ENCODE results near the gene SRD5A3.

The SRD5A3 gene

GRCh38 chr4:55345980-55346850 lies at the start of gene SRD5A3:
Gene SRD5A3, plus strand, starts transcription at chr4:55346242. Its CDS starts 95 bp downstream, at chr4:55346337.
- peak; percentile 21 to 29 for DNase-seq (ENCODE audit: low read depth in 2 of 2)

GRCh38 chr4:55297346-55297745 lies 48.7 kb upstream of the SRD5A3 start:
- DNase-seq (ENCODE audit: low read depth in 2 of 2): no peak

GRCh38 chr4:55303760-55304165 lies 42.3 kb upstream of the SRD5A3 start:
- no peak for DNase-seq (ENCODE audit: low read depth in 2 of 2)

GRCh38 chr4:55304303-55304702 lies 41.7 kb upstream of the SRD5A3 start:
- no peak for DNase-seq (ENCODE audit: low read depth in 2 of 2)

- no peak for DNase-seq (ENCODE audit: low read depth in 2 of 2)
These were observed 38.0 kb upstream of the SRD5A3 start for GRCh38 chr4:55308071-55308470.

- DNase-seq (ENCODE audit: low read depth in 2 of 2): no peak
These were observed 34.1 kb upstream of the SRD5A3 start for GRCh38 chr4:55311792-55312488.

- no peak for DNase-seq (ENCODE audit: low read depth in 2 of 2)
These were observed 33.4 kb upstream of the SRD5A3 start for GRCh38 chr4:55312489-55313101.

- no peak for DNase-seq (ENCODE audit: low read depth in 2 of 2)
These were observed 31.8 kb upstream of the SRD5A3 start for GRCh38 chr4:55314141-55314820.

- DNase-seq (ENCODE audit: low read depth in 2 of 2): no peak
These were observed 27.6 kb upstream of the SRD5A3 start for GRCh38 chr4:55318175-55319129.

GRCh38 chr4:55321707-55322264 lies 24.3 kb upstream of the SRD5A3 start:
- peak in 1 of 2 experiments; percentile 41 for DNase-seq (ENCODE audit: low read depth in 2 of 2)

- no peak for DNase-seq (ENCODE audit: low read depth in 2 of 2)
These were observed 22.7 kb upstream of the SRD5A3 start for GRCh38 chr4:55323375-55323774.

GRCh38 chr4:55326629-55327028 lies 19.4 kb upstream of the SRD5A3 start:
- no peak for DNase-seq (ENCODE audit: low read depth in 2 of 2)

GRCh38 chr4:55329012-55329411 lies 17.0 kb upstream of the SRD5A3 start:
- DNase-seq (ENCODE audit: low read depth in 2 of 2): no peak

- DNase-seq (ENCODE audit: low read depth in 2 of 2): no peak
These were observed 15.8 kb upstream of the SRD5A3 start for GRCh38 chr4:55330241-55330640.

- DNase-seq (ENCODE audit: low read depth in 2 of 2): no peak
These were observed 9.7 kb upstream of the SRD5A3 start for GRCh38 chr4:55336138-55337034.

- no peak for DNase-seq (ENCODE audit: low read depth in 2 of 2)
These were observed 8.1 kb upstream of the SRD5A3 start for GRCh38 chr4:55337944-55338343.

GRCh38 chr4:55338486-55338885 lies 7.6 kb upstream of the SRD5A3 start:
- no peak for DNase-seq (ENCODE audit: low read depth in 2 of 2)

- DNase-seq (ENCODE audit: low read depth in 2 of 2): no peak
These were observed 5.8 kb upstream of the SRD5A3 start for GRCh38 chr4:55340266-55340665.

GRCh38 chr4:55343887-55344286 lies 2.2 kb upstream of the SRD5A3 start:
- no peak for DNase-seq (ENCODE audit: low read depth in 2 of 2)

All from fibroblast of skin of left biceps (primary cell).